ENCODE measurements around the gene PNPLA7. TPM values are rescaled to one million over a fixed set of nuclear protein-coding genes. Genes with fewer than 3 reads are reported as not detected.

Gene PNPLA7
- total and polyA plus RNA-seq, 10 of the 15 experiments (the other 5 are each of a cell fraction or from before 2014, with no cell fraction given): 0.04 to 0.85 (median 0.19) TPM; not detected in 1

- TF ChIP-seq ZBTB4 (CRISPR knock-in tag; IDR thresholded peaks at IDR 0.05) (no peak), BACH1 (IDR thresholded peaks at IDR 0.05; ENCODE audit: borderline replicate concordance) (peak; percentile 40; the same call in 1 of the 2 replicates), NRF1 (conservative IDR thresholded peaks at IDR 0.05; ENCODE audit: low read depth, low read length) (peak; percentile 40; the same call in 1 of the 2 replicates), BCL3 (IDR thresholded peaks at IDR 0.05; ENCODE audit: borderline replicate concordance, insufficient read depth, low read depth, low read length, poor library complexity, severe bottlenecking) (no peak), NR2F1 (conservative IDR thresholded peaks at IDR 0.05) (no peak; the same call in 1 of the 2 replicates)
These were observed 40.5 kb upstream of the PNPLA7 start, which contains the start of gene ZMYND19 (continued) for GRCh38 chr9:137590469-137591383.

Data from GM12878 (cell line).